ENCODE results near the gene MAGEC3. TPM values are rescaled to one million over a fixed set of nuclear protein-coding genes. Genes with fewer than 3 reads are reported as not detected.
A peak's percentile ranks its signal among the peaks of the same experiment; 100 is the strongest.

MAGEC3 gene
- polyA plus RNA-seq, 2 of the 4 experiments (the other 2 are of a cell fraction), result not detected

DNA sequence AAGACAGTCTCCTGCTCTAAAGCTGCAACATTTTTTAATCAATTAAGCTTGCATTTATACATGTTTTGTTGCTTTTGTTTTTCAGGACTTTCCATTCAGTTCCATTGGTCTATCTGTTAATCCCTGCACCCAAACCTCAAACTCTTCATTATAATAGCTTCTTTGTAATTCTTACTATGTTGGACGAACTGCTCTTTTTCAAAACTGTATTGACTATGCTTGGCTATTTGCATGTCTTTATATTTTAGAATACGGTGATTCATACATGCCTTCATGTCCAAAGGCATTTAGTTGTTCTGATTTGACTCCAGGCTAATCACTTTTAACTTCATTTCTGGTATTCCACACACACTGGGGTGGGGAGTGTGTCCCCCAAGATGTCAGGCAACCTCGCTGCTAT lies 79.7 kb downstream of the MAGEC3 start (continued):
- TF ChIP-seq, protein P1, sequence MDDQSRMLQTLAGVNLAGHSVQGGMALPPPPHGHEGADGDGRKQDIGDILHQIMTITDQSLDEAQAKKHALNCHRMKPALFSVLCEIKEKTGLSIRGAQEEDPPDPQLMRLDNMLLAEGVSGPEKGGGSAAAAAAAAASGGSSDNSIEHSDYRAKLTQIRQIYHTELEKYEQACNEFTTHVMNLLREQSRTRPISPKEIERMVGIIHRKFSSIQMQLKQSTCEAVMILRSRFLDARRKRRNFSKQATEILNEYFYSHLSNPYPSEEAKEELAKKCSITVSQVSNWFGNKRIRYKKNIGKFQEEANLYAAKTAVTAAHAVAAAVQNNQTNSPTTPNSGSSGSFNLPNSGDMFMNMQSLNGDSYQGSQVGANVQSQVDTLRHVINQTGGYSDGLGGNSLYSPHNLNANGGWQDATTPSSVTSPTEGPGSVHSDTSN (IDR thresholded peaks at IDR 0.05), result no peak
- TF ChIP-seq CEBPB (IDR thresholded peaks at IDR 0.05), result no peak
- TF ChIP-seq CHD4 (IDR thresholded peaks at IDR 0.05; ENCODE audit: borderline replicate concordance), result no peak
- TF ChIP-seq BHLHE40 (IDR thresholded peaks at IDR 0.05; ENCODE audit: low read depth, low read length), result no peak
- no peak for TF ChIP-seq MAFK (IDR thresholded peaks at IDR 0.05; ENCODE audit: partially characterized antibody)
- TF ChIP-seq, protein P2, sequence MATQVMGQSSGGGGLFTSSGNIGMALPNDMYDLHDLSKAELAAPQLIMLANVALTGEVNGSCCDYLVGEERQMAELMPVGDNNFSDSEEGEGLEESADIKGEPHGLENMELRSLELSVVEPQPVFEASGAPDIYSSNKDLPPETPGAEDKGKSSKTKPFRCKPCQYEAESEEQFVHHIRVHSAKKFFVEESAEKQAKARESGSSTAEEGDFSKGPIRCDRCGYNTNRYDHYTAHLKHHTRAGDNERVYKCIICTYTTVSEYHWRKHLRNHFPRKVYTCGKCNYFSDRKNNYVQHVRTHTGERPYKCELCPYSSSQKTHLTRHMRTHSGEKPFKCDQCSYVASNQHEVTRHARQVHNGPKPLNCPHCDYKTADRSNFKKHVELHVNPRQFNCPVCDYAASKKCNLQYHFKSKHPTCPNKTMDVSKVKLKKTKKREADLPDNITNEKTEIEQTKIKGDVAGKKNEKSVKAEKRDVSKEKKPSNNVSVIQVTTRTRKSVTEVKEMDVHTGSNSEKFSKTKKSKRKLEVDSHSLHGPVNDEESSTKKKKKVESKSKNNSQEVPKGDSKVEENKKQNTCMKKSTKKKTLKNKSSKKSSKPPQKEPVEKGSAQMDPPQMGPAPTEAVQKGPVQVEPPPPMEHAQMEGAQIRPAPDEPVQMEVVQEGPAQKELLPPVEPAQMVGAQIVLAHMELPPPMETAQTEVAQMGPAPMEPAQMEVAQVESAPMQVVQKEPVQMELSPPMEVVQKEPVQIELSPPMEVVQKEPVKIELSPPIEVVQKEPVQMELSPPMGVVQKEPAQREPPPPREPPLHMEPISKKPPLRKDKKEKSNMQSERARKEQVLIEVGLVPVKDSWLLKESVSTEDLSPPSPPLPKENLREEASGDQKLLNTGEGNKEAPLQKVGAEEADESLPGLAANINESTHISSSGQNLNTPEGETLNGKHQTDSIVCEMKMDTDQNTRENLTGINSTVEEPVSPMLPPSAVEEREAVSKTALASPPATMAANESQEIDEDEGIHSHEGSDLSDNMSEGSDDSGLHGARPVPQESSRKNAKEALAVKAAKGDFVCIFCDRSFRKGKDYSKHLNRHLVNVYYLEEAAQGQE (IDR thresholded peaks at IDR 0.05), result no peak

DNA sequence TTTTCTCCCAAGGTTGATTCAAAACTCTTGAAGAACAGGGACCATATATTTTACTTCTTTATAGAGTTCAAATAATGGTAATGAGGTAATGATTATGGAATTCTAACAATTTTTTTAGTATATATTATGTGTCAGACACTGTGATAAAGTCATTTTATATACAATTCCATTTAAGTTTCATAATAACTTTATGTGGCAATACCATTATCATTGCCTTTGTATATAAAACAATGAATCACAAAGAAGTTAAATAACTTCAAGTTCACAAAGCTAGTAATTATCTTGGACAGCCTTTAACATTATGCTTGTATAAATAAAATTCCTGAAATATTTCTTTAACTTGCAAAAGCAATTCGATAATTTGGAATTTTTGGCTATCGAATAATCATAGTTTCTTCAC lies 86.2 kb downstream of the MAGEC3 start:
- no peak for TF ChIP-seq CHD4 (IDR thresholded peaks at IDR 0.05; ENCODE audit: borderline replicate concordance)
- no peak for TF ChIP-seq TFCP2L1 (CRISPR knock-in tag; IDR thresholded peaks at IDR 0.05)
- TF ChIP-seq RFX5 (IDR thresholded peaks at IDR 0.05), result no peak
- TF ChIP-seq KDM5A (IDR thresholded peaks at IDR 0.05), result no peak
- TF ChIP-seq ZNF302 (CRISPR knock-in tag; IDR thresholded peaks at IDR 0.05), result no peak
- TF ChIP-seq TP53 (CRISPR knock-in tag; IDR thresholded peaks at IDR 0.05), result no peak
- TF ChIP-seq GATA3 (IDR thresholded peaks at IDR 0.05; ENCODE audit: borderline replicate concordance), result no peak
- no peak for TF ChIP-seq EP300 (IDR thresholded peaks at IDR 0.05)
- TF ChIP-seq, protein P3, sequence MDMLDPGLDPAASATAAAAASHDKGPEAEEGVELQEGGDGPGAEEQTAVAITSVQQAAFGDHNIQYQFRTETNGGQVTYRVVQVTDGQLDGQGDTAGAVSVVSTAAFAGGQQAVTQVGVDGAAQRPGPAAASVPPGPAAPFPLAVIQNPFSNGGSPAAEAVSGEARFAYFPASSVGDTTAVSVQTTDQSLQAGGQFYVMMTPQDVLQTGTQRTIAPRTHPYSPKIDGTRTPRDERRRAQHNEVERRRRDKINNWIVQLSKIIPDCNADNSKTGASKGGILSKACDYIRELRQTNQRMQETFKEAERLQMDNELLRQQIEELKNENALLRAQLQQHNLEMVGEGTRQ (IDR thresholded peaks at IDR 0.05), result no peak
- no peak for TF ChIP-seq KDM1A (IDR thresholded peaks at IDR 0.05; ENCODE audit: low read depth)
- TF ChIP-seq CHD2 (IDR thresholded peaks at IDR 0.05; ENCODE audit: low read length, partially characterized antibody), result no peak
- TF ChIP-seq MAFK (IDR thresholded peaks at IDR 0.05; ENCODE audit: partially characterized antibody), result no peak
- no peak for TF ChIP-seq MAZ (IDR thresholded peaks at IDR 0.05; ENCODE audit: borderline replicate concordance, low read depth, low read length)
- no peak for TF ChIP-seq HEYL (CRISPR knock-in tag; IDR thresholded peaks at IDR 0.05)
- no peak overlapping the region for H3K4me3 ChIP-seq
- POLR2A ChIA-PET, result no interaction called here
- 9% methylated on average over 2 of the region's 2 CpGs for WGBS (ENCODE audit: missing lambda C conversion rate)
- H3K4me2 ChIP-seq, result no peak overlapping the region
- H3K4me1 ChIP-seq, result no peaks in the 10 kb centered on the region
- no peaks in the 10 kb centered on the region for H3K9me3 ChIP-seq
- ATAC-seq (no peak), FAIRE-seq (no peak), DNase-seq (ENCODE audit: low read depth in 1 of 2, low spot score in 1 of 2) (no peak)
- CTCF ChIA-PET, result no interaction called here
- no peak overlapping the region for H3K27ac ChIP-seq

DNA sequence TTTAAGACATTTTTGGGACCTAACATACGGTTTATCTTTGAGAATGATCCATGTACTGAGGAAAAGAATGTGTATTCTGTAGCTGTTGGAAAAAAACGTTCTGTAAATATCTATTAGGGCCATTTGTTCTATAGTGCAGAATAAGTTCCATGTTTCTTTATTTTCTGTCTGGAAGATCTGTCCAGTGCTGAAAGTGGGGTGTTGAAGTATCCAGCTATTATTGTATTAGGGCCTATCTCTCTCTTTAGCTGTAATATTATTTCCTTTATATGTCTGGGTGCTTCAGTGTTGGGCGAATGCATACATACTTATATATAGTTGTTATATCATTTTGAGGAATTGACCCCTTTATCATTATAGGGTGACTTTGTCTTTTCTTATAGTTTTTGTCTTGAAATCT lies 90.3 kb downstream of the MAGEC3 start:
- POLR2A ChIA-PET, result interaction anchor here (0.6 kb wide), 1 partner anchor 460 kb away, joined by 3 read pairs; no protein-coding TSS in a partner anchor
- Histone ChIP-seq H3K9me3 (no peaks in the 10 kb centered on the region), H3K4me2 (no peak overlapping the region), H3K4me3 (no peak overlapping the region), H3K27ac (no peak overlapping the region), H3K4me1 (no peaks in the 10 kb centered on the region)
- 5% methylated on average over 3 of the region's 3 CpGs for WGBS (ENCODE audit: missing lambda C conversion rate)
- CTCF ChIA-PET, result no interaction called here
- FAIRE-seq, result no peak
- DNase-seq (ENCODE audit: low read depth in 1 of 2, low spot score in 1 of 2), result no peak
- TF ChIP-seq, protein P2 (IDR thresholded peaks at IDR 0.05), result peak; percentile 73
- TF ChIP-seq ESRRA (IDR thresholded peaks at IDR 0.05; ENCODE audit: borderline replicate concordance, low read length), result no peak
- TF ChIP-seq HOXB13 (CRISPR knock-in tag; IDR thresholded peaks at IDR 0.05; ENCODE audit: low read depth), result no peak
- no peak for TF ChIP-seq MYC (IDR thresholded peaks at IDR 0.05; ENCODE audit: borderline replicate concordance, low read length)
- no peak for TF ChIP-seq EHF (CRISPR knock-in tag; IDR thresholded peaks at IDR 0.05)
- TF ChIP-seq, protein P4, sequence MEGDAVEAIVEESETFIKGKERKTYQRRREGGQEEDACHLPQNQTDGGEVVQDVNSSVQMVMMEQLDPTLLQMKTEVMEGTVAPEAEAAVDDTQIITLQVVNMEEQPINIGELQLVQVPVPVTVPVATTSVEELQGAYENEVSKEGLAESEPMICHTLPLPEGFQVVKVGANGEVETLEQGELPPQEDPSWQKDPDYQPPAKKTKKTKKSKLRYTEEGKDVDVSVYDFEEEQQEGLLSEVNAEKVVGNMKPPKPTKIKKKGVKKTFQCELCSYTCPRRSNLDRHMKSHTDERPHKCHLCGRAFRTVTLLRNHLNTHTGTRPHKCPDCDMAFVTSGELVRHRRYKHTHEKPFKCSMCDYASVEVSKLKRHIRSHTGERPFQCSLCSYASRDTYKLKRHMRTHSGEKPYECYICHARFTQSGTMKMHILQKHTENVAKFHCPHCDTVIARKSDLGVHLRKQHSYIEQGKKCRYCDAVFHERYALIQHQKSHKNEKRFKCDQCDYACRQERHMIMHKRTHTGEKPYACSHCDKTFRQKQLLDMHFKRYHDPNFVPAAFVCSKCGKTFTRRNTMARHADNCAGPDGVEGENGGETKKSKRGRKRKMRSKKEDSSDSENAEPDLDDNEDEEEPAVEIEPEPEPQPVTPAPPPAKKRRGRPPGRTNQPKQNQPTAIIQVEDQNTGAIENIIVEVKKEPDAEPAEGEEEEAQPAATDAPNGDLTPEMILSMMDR (IDR thresholded peaks at IDR 0.05), result no peak
- TF ChIP-seq, protein P1 (IDR thresholded peaks at IDR 0.05), result no peak
- TF ChIP-seq TFCP2L1 (CRISPR knock-in tag; IDR thresholded peaks at IDR 0.05), result no peak
- ATAC-seq, result no peak

Measured in A549 (cell line).